GM19238 (cell line): ENCODE results near the gene HBP1.
"Not testable (repeated sequence)": the region's sequence is repeated elsewhere in the genome, so short reads cannot be mapped to it uniquely, and the experiment has no call there.

ENCODE experiments used
- DNase-seq: peaks from one replicate; pipeline ENCODE4 v3.0.0; 2011; ENCODE audit warnings: low spot score; ENCODE audit not compliant: insufficient read length

The HBP1 gene

DNA sequence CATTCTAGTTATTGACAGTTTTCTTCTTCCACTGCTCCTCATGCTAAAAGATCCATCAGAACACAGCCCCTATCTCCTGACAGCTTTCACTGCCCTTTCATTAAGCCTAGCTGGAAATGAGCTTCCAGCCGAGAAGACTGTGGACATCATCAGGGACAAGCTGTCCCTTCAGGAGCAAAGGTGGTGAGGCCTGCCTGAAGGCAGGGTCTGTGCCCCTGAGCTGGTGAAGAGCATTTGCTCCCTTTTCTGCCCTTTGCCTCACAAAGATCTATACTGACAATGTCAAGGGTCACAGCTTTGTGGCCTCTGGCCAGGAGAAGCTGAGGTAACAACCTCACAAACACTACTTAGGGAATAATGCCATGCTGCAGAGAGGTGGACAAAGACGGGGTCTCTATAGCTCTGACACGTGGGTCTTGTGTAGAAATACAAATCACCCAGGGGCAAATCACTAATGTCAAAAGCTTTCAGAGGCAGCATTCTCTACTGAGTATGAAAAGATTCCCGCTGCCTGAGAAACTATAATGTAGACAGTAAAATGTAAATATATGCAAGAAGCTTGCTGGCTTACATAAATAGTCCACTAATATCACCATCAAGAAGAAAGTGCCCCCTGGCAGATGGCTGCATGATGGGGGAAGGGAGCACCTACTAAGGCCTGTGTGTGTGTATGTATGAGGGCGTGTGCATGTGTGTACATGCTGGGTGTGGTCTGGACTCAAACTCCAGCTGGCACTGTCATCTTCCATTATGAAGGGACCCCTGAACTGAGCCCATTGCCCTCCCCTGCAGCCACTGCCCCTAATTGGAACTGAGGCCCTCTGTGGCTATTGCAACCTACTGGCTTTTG lies 55.8 kb downstream of the HBP1 start:
- DNase-seq = no peak

GRCh38 chr7:107228291-107228690 lies 59.5 kb downstream of the HBP1 start:
- no peak for DNase-seq

GRCh38 chr7:107230334-107230733 lies 61.5 kb downstream of the HBP1 start:
- no peak for DNase-seq

GRCh38 chr7:107232568-107233090 lies 63.8 kb downstream of the HBP1 start:
- DNase-seq = no peak

DNA sequence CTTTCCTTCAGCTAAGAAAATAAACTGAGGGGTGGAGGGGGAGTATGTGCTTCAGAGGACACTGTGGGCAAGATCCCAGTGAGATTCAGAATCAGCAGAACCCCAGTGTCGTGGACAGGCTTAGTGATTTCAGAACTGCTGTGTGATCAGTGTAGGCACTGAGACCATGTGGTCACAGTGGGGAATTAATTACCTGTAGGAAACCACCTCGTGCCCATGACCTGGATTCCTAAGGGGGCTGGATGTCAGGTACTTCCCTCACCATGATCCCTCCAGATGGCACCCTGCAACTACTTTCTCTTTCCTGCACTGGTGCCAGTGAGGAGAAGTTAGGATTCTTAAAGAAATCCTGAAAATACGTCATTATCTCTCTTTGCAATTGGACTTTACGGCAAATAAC lies 64.4 kb downstream of the HBP1 start:
- DNase-seq = no peak

- no peak for DNase-seq
These were observed 65.2 kb downstream of the HBP1 start for GRCh38 chr7:107233981-107234380.

DNA sequence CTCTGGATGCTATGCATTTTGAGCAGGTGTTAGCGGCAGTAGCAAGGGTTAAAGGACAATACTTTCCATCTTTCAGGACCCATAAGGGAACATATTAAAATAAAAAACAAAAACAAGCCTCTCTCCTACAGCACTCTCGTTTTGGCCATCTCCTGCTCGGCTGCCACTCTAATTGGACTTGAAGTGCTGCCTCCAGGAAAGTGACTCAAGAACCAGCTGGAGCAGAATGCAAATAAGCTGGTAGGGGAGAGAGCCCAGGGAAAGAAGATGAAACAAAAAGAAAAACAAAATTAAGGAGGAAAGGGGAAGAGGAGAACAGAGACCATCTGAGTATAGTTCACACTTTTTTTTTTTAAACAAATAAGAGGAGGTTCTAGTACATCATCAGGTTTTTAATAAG lies 65.6 kb downstream of the HBP1 start:
- no peak for DNase-seq

DNA sequence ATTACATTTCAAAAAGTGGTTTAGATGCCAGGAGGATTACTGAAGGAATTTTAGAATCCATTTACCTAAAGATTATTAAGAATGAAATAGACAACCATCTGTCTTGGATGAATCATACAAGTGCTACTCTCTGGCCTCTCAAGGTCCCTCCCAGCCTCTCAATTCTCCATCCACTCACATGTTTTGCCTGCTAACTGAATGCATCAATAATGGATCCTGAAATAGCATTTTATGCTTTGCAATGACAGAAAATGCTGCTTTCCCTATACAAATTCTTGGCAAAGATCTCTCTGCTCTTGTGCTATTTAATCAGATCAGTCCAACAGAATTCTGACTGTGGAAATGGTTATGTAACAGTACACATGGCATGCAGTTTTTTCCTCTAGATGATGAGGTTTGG lies 68.1 kb downstream of the HBP1 start:
- DNase-seq = no peak

DNA sequence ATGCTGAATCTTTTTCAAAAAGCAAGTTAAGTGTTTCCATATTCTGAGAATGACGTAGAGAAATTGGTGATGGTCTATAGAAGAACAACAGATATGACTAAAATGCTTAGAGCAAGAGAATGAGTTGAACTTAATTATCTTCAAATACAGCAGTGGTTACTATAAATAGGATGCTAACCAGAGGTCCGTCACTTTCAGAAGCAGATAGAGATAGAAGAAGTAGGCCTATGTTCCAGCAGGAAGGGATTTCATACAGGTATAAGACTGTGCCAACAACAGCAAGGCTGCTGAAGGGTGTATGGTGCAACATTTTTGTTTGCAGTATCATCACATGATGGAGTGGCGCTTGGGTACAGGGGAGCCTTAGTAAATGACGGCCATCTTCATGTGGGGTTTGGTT lies 68.6 kb downstream of the HBP1 start:
- DNase-seq = no peak

GRCh38 chr7:107242267-107242666 lies 73.5 kb downstream of the HBP1 start:
- no peak for DNase-seq

GRCh38 chr7:107244613-107245012 lies 75.8 kb downstream of the HBP1 start:
- DNase-seq = no peak

- not testable (repeated sequence) for DNase-seq
These were observed 78.0 kb downstream of the HBP1 start for GRCh38 chr7:107246836-107247235.

DNA sequence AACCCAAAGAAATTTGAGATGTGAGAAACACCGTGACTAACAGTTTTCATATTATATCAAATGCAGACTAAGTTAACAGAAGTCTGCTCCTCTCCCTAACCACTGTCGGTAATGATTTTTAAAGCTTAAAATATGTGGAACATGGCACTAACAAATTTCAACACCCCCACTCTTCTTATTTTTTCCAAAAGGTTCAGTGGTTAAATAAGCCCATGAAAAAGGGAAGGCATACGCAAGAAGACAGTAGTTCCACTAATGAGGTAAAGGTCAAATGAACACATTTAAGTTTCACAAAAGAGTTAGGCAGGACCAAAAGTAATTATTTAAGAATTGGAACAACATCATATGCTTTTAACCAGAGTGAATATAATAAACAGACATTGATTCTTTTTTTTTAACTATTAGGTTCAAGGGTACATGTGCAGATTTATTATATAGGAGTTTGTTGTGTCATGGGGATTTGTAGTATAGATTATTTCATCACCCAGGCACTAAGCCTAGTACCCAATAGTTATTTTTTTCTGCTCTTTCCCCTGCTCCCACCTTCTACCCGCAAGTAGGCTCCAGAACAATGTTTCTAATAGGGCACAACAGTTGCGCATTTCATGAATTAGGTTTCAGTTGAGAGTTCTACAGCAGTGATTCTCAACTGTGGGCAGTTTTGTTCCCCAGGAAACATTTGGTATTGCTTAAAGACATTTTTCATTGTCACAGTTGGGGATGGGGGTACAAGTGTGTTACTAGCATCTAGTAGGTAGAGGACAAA lies 79.9 kb downstream of the HBP1 start:
- DNase-seq = no peak

DNA sequence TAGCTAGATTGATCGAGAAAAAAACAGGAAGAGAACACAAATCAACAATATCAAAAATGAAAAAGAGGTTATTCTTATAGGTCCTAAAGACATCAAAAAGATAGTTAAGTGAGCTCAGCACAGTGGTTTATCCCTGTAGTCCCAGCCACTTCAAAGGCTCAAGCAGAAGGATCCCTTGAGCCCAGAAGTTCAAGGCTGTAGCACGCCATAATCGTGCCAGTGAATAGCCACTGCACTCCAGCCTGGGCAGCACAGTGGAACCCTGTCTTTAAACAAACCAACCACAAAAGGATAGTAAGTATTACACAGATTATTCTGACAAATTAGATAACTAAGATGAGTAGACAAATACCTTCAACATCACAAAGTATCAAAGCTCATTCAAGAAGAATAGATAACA lies 83.2 kb downstream of the HBP1 start:
- no peak for DNase-seq
